Measurements from ENCODE around the gene TAS2R30.

GRCh38 chr12:11150832-11151231 is 16.4 kb upstream of the TAS2R30 start:
- no peak for TF ChIP-seq CTCF (IDR thresholded peaks at IDR 0.05)
- TF ChIP-seq EZH2 (IDR thresholded peaks at IDR 0.05; ENCODE audit: borderline replicate concordance, insufficient read depth, low read depth, low read length, poor library complexity, severe bottlenecking): no peak
